IMR-90 (cell line): Measurements from ENCODE around the gene SNAPIN. TPM values are rescaled to one million over a fixed set of nuclear protein-coding genes. Genes with fewer than 3 reads are reported as not detected.
A peak's percentile ranks its signal among the peaks of the same experiment; 100 is the strongest.

Source experiments
- ATAC-seq: fragments of 200-7000 bp; cut with Tn5 transposase; 2 replicates; pipeline ENCODE4 v1.9.1; 2020; ENCODE audit warnings: low read depth, mild to moderate bottlenecking, moderate library complexity
- BruUV-seq: library from RNA; stranded (reverse); fragments of 400-500 nt; replicated peaks from 2 replicates; lab custom pipeline; 2021; lab: Mats Ljungman, UMichigan
- CTCF ChIA-PET: fragments of 300-600 bp; formaldehyde crosslinking; extraction: SDS; loops from one replicate; lab custom pipeline; 2021; ENCODE audit warnings: antibody characterized with exemption; lab: Yijun Ruan, JAX
- POLR2A ChIA-PET: fragments of 300-600 bp; sonication (Branson Sonifier 250); formaldehyde crosslinking; loops from one replicate; lab custom pipeline; 2022; ENCODE audit warnings: antibody characterized with exemption; ENCODE audit not compliant: unreplicated experiment; lab: Charles Lee
- DNase-seq: peaks from one replicate; pipeline ENCODE4 v3.0.0; 2013
- H2AFZ ChIP-seq: replicated peaks from 2 replicates; pipeline ENCODE3; 2013; ENCODE audit warnings: low read length, mild to moderate bottlenecking; ENCODE audit not compliant: poor library complexity
- H2AK5ac ChIP-seq: 2 replicates; pipeline ENCODE4 v1.6.1; 2013; ENCODE audit warnings: low read depth, low read length, inconsistent platforms
- H2AK9ac ChIP-seq: replicated peaks from 2 replicates; pipeline ENCODE3; 2013; ENCODE audit warnings: mild to moderate bottlenecking, low read depth, low read length, moderate library complexity; ENCODE audit not compliant: poor library complexity
- H2BK120ac ChIP-seq: 2 replicates; pipeline ENCODE4 v1.6.1; 2013; ENCODE audit warnings: low read depth, low read length, inconsistent platforms
- H2BK15ac ChIP-seq: 3 replicates; pipeline ENCODE4 v1.6.1; 2013; ENCODE audit warnings: low read depth, low read length, inconsistent platforms
- H2BK20ac ChIP-seq: 2 replicates; pipeline ENCODE4 v1.6.1; 2013; ENCODE audit warnings: low read depth, mild to moderate bottlenecking, inconsistent platforms, low read length, moderate library complexity
- H2BK5ac ChIP-seq: 2 replicates; pipeline ENCODE4 v1.6.1; 2013; ENCODE audit warnings: mild to moderate bottlenecking, low read depth, low read length, inconsistent platforms; ENCODE audit not compliant: poor library complexity, severe bottlenecking
- H3K14ac ChIP-seq: replicated peaks from 2 replicates; pipeline ENCODE4 v1.6.1; 2013; ENCODE audit warnings: low read depth, low read length, inconsistent platforms
- H3K18ac ChIP-seq: 2 replicates; pipeline ENCODE4 v1.6.1; 2013; ENCODE audit warnings: low read depth, low read length, control low read depth
- H3K23ac ChIP-seq: 2 replicates; pipeline ENCODE4 v1.6.1; 2013; ENCODE audit warnings: low read depth, low read length, inconsistent platforms
- H3K27ac ChIP-seq: 2 replicates; pipeline ENCODE4 v1.5.1; 2013; ENCODE audit warnings: mild to moderate bottlenecking, control low read depth, low read length; ENCODE audit not compliant: insufficient read depth
- H3K27me3 ChIP-seq: 2 replicates; pipeline ENCODE4 v1.6.1; 2013; ENCODE audit warnings: low read length; ENCODE audit not compliant: control insufficient read depth, insufficient read depth
- H3K36me3 ChIP-seq: 2 replicates; pipeline ENCODE4 v1.6.1; 2013; ENCODE audit warnings: low read length, mixed read lengths; ENCODE audit not compliant: control insufficient read depth, insufficient read depth
- H3K4ac ChIP-seq: 2 replicates; pipeline ENCODE4 v1.6.1; 2013; ENCODE audit warnings: low read depth, low read length, inconsistent platforms
- H3K4me1 ChIP-seq: 2 replicates; pipeline ENCODE4 v1.6.1; 2013; ENCODE audit warnings: low read length, mixed read lengths; ENCODE audit not compliant: control insufficient read depth, insufficient read depth
- H3K4me2 ChIP-seq: 2 replicates; pipeline ENCODE4 v1.6.1; 2013; ENCODE audit warnings: low read depth, mild to moderate bottlenecking, control low read depth, low read length, moderate library complexity
- H3K4me3 ChIP-seq: 2 replicates; pipeline ENCODE4 v1.5.1; 2013; ENCODE audit warnings: low read depth, mild to moderate bottlenecking, control low read depth, low read length, moderate library complexity; ENCODE audit not compliant: insufficient read depth
- H3K56ac ChIP-seq: 2 replicates; pipeline ENCODE4 v1.6.1; 2013; ENCODE audit warnings: low read length, inconsistent platforms; ENCODE audit not compliant: insufficient read depth; ENCODE audit errors: extremely low read depth
- H3K79me1 ChIP-seq, 2 experiments: 2 replicates each; pipeline ENCODE4 v1.6.1; 2013; ENCODE audit warnings: low read length in 2 of 2, inconsistent platforms in 1 of 2, low read depth in 1 of 2
- H3K9ac ChIP-seq: 2 replicates; pipeline ENCODE4 v1.6.1; 2013; ENCODE audit warnings: low read depth, low read length, control low read depth
- H3K9me1 ChIP-seq: 2 replicates; pipeline ENCODE4 v1.6.1; 2013; ENCODE audit warnings: low read length, inconsistent platforms; ENCODE audit not compliant: insufficient read depth
- H3K9me3 ChIP-seq: 2 replicates; pipeline ENCODE4 v1.6.1; 2013; ENCODE audit warnings: low read length; ENCODE audit not compliant: control insufficient read depth, insufficient read depth
- H4K20me1 ChIP-seq: 2 replicates; pipeline ENCODE4 v1.6.1; 2013; ENCODE audit warnings: low read length, inconsistent platforms; ENCODE audit not compliant: insufficient read depth
- H4K5ac ChIP-seq: 2 replicates; pipeline ENCODE4 v1.6.1; 2013; ENCODE audit warnings: mild to moderate bottlenecking, low read depth, low read length, control low read depth
- H4K8ac ChIP-seq, 2 experiments: 2 replicates each; pipeline ENCODE4 v1.6.1; 2013; ENCODE audit warnings: low read depth in 2 of 2, low read length in 2 of 2, control low read depth in 1 of 2, inconsistent platforms in 1 of 2
- H4K91ac ChIP-seq: 2 replicates; pipeline ENCODE4 v1.6.1; 2013; ENCODE audit warnings: low read depth, low read length, inconsistent platforms; ENCODE audit not compliant: insufficient read depth
- CTCF ChIP-seq: conservative IDR thresholded peaks from 2 replicates; pipeline ENCODE4 v1.5.1; 2012; ENCODE audit warnings: mild to moderate bottlenecking, low read depth, low read length, improper control_type of control experiment
- NFE2L2 ChIP-seq: fragments of 150-350 bp; IDR thresholded peaks from 2 replicates; pipeline ENCODE4 v1.6.1; 2016; ENCODE audit warnings: low read depth, mild to moderate bottlenecking, low read length
- WGBS, 2 experiments: methylation state at CpG; one replicate each; pipeline versions ENCODE4 v1.1.5 to v1.1.7; 2013; ENCODE audit warnings: missing lambda C conversion rate in 2 of 2; ENCODE audit not compliant: insufficient read length in 1 of 2; ENCODE audit errors: extremely low coverage in 2 of 2; 5-methylcytosine and 5-hydroxymethylcytosine counted together
- dilution Hi-C: fragments of 300-500 bp; cut with HindIII; formaldehyde crosslinking; loops from one replicate; pipeline ENCODE4 v1.14.3; 2018; ENCODE audit warnings: low sequenced_read_pairs; ENCODE audit not compliant: unreplicated experiment
- in situ Hi-C: fragments of 300-500 bp; cut with MboI; formaldehyde crosslinking; loops from 3 replicates; pipeline ENCODE4 v1.14.3; 2019; ENCODE audit warnings: low sequenced_read_pairs, inconsistent platforms, mixed read lengths
- intact Hi-C: fragments of 100-400 bp; cut with micrococcal nuclease; formaldehyde crosslinking; loops from 2 replicates; pipeline ENCODE4 v1.10.0; 2022
- polyA plus RNA-seq, 3 experiments: library from polyadenylated mRNA; depleted of rRNA; stranded (reverse); fragments of >200 nt; gene quantifications; 2 replicates each; pipeline ENCODE4 v1.2.3, GENCODE V29; 2012; ENCODE audit warnings: low replicate concordance in 1 of 3
- total RNA-seq: library from RNA; depleted of rRNA; stranded (reverse); fragments of >200 nt; gene quantifications from 2 replicates; pipeline ENCODE4 v1.2.3, GENCODE V29; 2012
- TF ChIP-seq, protein P1 (sequence below): fragments of 150-350 bp; IDR thresholded peaks from 2 replicates; pipeline ENCODE4 v1.6.1; 2017; ENCODE audit warnings: mild to moderate bottlenecking, antibody characterized with exemption, low read length, low read depth

The SNAPIN gene
- total and polyA plus RNA-seq, 2 of the 4 experiments (the other 2 are of a cell fraction), result 37.4 to 40.9 TPM

- Histone ChIP-seq H3K4me1 (peaks cover 2% of the 10 kb centered on the region; the same call in 1 of the 2 replicates), H3K36me3 (no peaks in the 10 kb centered on the region), H2AK9ac (no peak overlapping the region), H3K9ac (no peak overlapping the region), H3K79me1 (no peaks in the 10 kb centered on the region), H3K56ac (no peak overlapping the region), H4K91ac (no peak overlapping the region), H2BK15ac (no peak overlapping the region), H2AFZ (no peak overlapping the region), H2BK120ac (no peak overlapping the region), H3K9me3 (no peaks in the 10 kb centered on the region), H3K23ac (no peak overlapping the region), H2BK5ac (no peak overlapping the region), H4K5ac (no peak overlapping the region), H3K14ac (no peak overlapping the region), H3K4me3 (no peak overlapping the region), H3K4ac (no peak overlapping the region), H3K27me3 (peaks cover 62% of the 10 kb centered on the region), H4K20me1 (no peaks in the 10 kb centered on the region; the same call in 1 of the 2 replicates), H2AK5ac (no peak overlapping the region), H3K18ac (no peak overlapping the region), H3K9me1 (no peaks in the 10 kb centered on the region), H2BK20ac (no peak overlapping the region), H4K8ac (no peak overlapping the region), H3K4me2 (no peak overlapping the region), H3K27ac (no peak overlapping the region)
- CTCF ChIA-PET, result interaction anchor here (0.6 kb wide), 1 partner anchor 311 kb away, joined by 3 read pairs; no protein-coding TSS in a partner anchor
- intact Hi-C loops, result no loop called here
- BruUV-seq, result no TSS peak
- dilution Hi-C loops, result no loop called here
- ATAC-seq (no peak), DNase-seq (peak; percentile 31)
- POLR2A ChIA-PET, result interaction anchor here (0.7 kb wide), 1 partner anchor 52 kb away, joined by 3 read pairs; no protein-coding TSS in a partner anchor
- 64% methylated on average over 3 of the region's 5 CpGs; no CpG with 5 or more reads in 1 of the 2 experiments for WGBS, 2 experiments
- in situ Hi-C loops, result no loop called here
- TF ChIP-seq NFE2L2 (no peak), CTCF (no peak)
- TF ChIP-seq, protein P1, sequence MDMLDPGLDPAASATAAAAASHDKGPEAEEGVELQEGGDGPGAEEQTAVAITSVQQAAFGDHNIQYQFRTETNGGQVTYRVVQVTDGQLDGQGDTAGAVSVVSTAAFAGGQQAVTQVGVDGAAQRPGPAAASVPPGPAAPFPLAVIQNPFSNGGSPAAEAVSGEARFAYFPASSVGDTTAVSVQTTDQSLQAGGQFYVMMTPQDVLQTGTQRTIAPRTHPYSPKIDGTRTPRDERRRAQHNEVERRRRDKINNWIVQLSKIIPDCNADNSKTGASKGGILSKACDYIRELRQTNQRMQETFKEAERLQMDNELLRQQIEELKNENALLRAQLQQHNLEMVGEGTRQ, result no peak
Observed at GRCh38 chr1:153683854-153684253, 25.4 kb downstream of the SNAPIN start.
